Heart right ventricle (tissue), 16 donors: ENCODE measurements around the gene VCAN. TPM values are rescaled to one million over a fixed set of nuclear protein-coding genes. Genes with fewer than 3 reads are reported as not detected.

Experiments used
- ATAC-seq, 8 donors: fragments of 200-7000 bp; cut with Tn5 transposase; one replicate each; pipeline ENCODE4 v1.9.1; 2020; ENCODE audit warnings: mild to moderate bottlenecking in 8 of 8, moderate library complexity in 8 of 8, moderate number of reproducible peaks in 1 of 8
- DNase-seq, 2 donors: peaks; one replicate each; pipeline ENCODE4 v3.0.0-alpha.2; 2020
- H3K27ac ChIP-seq, 10 donors: fragments of 200-600 bp; sonication (generic) in 2 of 10; one replicate each; pipeline versions ENCODE4 v1.5.0 to v1.8.0; 2020 to 2022; ENCODE audit warnings: mild to moderate bottlenecking in 3 of 10
- H3K27me3 ChIP-seq, 7 donors: fragments of 200-600 bp; one replicate each; pipeline ENCODE4 v1.8.0; 2021 to 2022; ENCODE audit warnings: mild to moderate bottlenecking in 2 of 7
- H3K36me3 ChIP-seq, 9 donors: fragments of 200-600 bp; sonication (generic) in 1 of 9; one replicate each; pipeline versions ENCODE4 v1.5.0 to v1.8.0; 2020 to 2022; ENCODE audit warnings: mild to moderate bottlenecking in 2 of 9
- H3K4me1 ChIP-seq, 9 donors: fragments of 200-600 bp; sonication (generic) in 1 of 9; one replicate each; pipeline versions ENCODE4 v1.5.0 to v1.8.0; 2020 to 2022; ENCODE audit warnings: mild to moderate bottlenecking in 4 of 9
- H3K4me3 ChIP-seq, 10 donors: fragments of 200-600 bp; sonication (generic) in 2 of 10; one replicate each; pipeline versions ENCODE4 v1.5.0 to v1.8.0; 2020 to 2022; ENCODE audit warnings: mild to moderate bottlenecking in 7 of 10, moderate library complexity in 2 of 10
- H3K9me3 ChIP-seq, 11 donors: fragments of 200-600 bp in 10 of 11; sonication (generic) in 2 of 11; one replicate each; pipeline versions ENCODE4 v1.5.0 to v1.8.0; 2013 to 2022; ENCODE audit warnings: mild to moderate bottlenecking in 2 of 11, control low read depth in 1 of 11, moderate library complexity in 1 of 11
- WGBS, 2 donors: extraction: QIAGEN DNeasy Blood & Tissue Kit; methylation state at CpG; one replicate each; pipeline ENCODE4 v1.1.7; 2013; ENCODE audit warnings: inconsistent platforms in 1 of 2; 5-methylcytosine and 5-hydroxymethylcytosine counted together
- intact Hi-C, 10 donors: fragments of 100-400 bp; cut with DNase I; formaldehyde crosslinking; loops; one replicate each; pipeline versions ENCODE4 v1.11.1 to v1.14.2; 2022
- polyA plus RNA-seq, 2 donors: library from polyadenylated mRNA; stranded (reverse); fragments of 200-250 nt; gene quantifications; one replicate each; pipeline ENCODE4 v1.2.3, GENCODE V29; 2013
- total RNA-seq, 10 donors: library from RNA; stranded (reverse); fragmentation: NEBNext Ultra II Directional in 3 of 10; extraction: Animal tissue kit (Norgen Biotek cat#: 25700) in 3 of 10; gene quantifications; one replicate each; pipeline versions ENCODE4 v1.2.1 to v1.2.4, GENCODE V29; 2021 to 2023
- TF ChIP-seq, protein P1 (sequence below), 9 donors: fragments of 200-600 bp; sonication (generic) in 2 of 9; IDR thresholded peaks; one replicate each; pipeline versions ENCODE4 v1.5.0 to v1.8.0; 2021 to 2022; ENCODE audit warnings: antibody characterized with exemption in 9 of 9, mild to moderate bottlenecking in 5 of 9, moderate library complexity in 1 of 9
- donor health status: Arrhythmogenic right ventricular cardiomyopathy.
- donor health status: ischemic (EF 13 %, LVEDD 7.1; RV severe dilation, severe dysfunction).
- donor health status: healthy with polysubstance abuse.
- donor health status: DM: no; HTN: yes; CAD: no.
- donor health status: DM: no; HTN: no; CAD: no.
- donor health status: ischemic (EF 25% LVEDD 6.9; RV normal size, moderate dysfunction).
- donor health status: ischemic (EF 25% LVEDD 5.7; RV mildly dilated, moderate dysfunction).
- donor health status: healthy.
- donor health status: DM: yes; HTN: yes; CAD: no.
- donor health status: Ischemic cardiomyopathy.
- donor health status: ischemic (EF 35%, LVEDD 5.7; RV mildly dilated, moderate dysfunction).
- donor health status: nonischemic (EF 11% LVEDD 7.7; RV severe dilation, severe dysfunction).
- donor health status: DM: yes; HTN: yes; CAD: no.
- donor health status: PGD.
- donor health status: ischemic (EF 29% LVEDD 5.4; RV normal size, mild dysfunction).
- donor health status: nonischemic (EF 23%, LVEDD 6.1; RV moderate dilation, normal function).

The VCAN gene
- total and polyA plus RNA-seq, 12 donors = 10.6 to 93.7 (median 26.3) TPM

DNA sequence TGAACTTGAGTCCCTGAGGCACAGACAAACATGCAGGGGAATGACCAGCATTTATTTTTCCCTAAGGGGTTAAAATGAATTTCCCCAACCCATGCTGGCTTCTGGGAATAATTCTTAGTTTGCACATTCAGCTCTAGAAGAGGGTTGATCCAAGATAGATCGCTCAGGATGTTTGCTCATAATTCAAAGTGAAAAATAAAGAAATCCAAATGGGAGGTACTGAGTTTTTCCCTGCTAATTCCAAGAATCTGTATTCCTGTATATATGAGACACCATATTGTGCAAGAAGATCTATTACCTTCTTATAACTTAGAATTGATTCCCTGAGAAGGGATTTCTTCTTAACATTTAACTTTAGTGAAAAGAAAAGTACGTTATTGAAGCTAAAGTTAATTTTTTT, 96.2 kb downstream of the VCAN start:
- TF ChIP-seq, protein P1, sequence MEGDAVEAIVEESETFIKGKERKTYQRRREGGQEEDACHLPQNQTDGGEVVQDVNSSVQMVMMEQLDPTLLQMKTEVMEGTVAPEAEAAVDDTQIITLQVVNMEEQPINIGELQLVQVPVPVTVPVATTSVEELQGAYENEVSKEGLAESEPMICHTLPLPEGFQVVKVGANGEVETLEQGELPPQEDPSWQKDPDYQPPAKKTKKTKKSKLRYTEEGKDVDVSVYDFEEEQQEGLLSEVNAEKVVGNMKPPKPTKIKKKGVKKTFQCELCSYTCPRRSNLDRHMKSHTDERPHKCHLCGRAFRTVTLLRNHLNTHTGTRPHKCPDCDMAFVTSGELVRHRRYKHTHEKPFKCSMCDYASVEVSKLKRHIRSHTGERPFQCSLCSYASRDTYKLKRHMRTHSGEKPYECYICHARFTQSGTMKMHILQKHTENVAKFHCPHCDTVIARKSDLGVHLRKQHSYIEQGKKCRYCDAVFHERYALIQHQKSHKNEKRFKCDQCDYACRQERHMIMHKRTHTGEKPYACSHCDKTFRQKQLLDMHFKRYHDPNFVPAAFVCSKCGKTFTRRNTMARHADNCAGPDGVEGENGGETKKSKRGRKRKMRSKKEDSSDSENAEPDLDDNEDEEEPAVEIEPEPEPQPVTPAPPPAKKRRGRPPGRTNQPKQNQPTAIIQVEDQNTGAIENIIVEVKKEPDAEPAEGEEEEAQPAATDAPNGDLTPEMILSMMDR (IDR thresholded peaks at IDR 0.05) = no peak
- ATAC-seq (no peak), DNase-seq (no peak)
- no peaks in the 10 kb centered on the region for H3K27me3 ChIP-seq
- WGBS, 2 donors = 64 to 71% methylated on average over 2 of the region's 2 CpGs
- H3K36me3 ChIP-seq = peaks cover 0 to 67% (median 0%) of the 10 kb centered on the region in 9 donors
- no peaks in the 10 kb centered on the region for H3K9me3 ChIP-seq
- peak overlapping the region in 2 of 10 donors; percentile 27 to 45 for H3K27ac ChIP-seq
- no peak overlapping the region for H3K4me3 ChIP-seq
- H3K4me1 ChIP-seq = peaks cover 0 to 17% (median 5%) of the 10 kb centered on the region in 9 donors
- intact Hi-C loops = loop anchor here in 4 of 10 donors (5.0 to 10.0 kb wide), 5 partner anchors 93 to 1253 kb away; partner anchors contain the start of gene VCAN (in 1 of the 4)

DNA sequence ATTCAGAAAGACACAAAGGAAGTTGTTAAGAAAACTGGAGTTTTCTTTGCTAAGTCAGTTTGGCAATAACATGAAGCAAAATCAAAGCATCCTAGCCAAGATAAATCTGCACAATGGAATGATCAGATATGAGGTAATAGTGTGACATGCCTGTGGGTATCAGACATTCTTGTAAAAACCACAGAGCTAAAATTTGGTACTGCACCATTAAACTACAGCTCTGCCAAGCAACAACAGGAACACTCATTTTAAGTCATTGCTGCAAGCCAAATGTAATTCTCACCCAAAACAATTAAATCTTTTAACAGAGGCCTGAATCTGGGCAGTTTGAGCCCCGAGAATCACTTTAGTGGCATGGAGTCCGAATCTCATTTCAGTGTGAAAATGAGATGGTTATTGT, 96.6 kb downstream of the VCAN start:
- intact Hi-C loops = loop anchor here in 4 of 10 donors (5.0 to 10.0 kb wide), 5 partner anchors 93 to 1253 kb away; partner anchors contain the start of gene VCAN (in 1 of the 4)
- Histone ChIP-seq H3K4me1 (peaks cover 0 to 16% (median 5%) of the 10 kb centered on the region in 9 donors), H3K4me3 (no peak overlapping the region), H3K9me3 (no peaks in the 10 kb centered on the region), H3K27me3 (no peaks in the 10 kb centered on the region), H3K27ac (peak overlapping the region in 2 of 10 donors; percentile 27 to 45), H3K36me3 (peaks cover 0 to 67% (median 0%) of the 10 kb centered on the region in 9 donors)
- DNase-seq = no peak
- WGBS, 2 donors = 71 to 78% methylated on average over 2 of the region's 2 CpGs
- TF ChIP-seq, protein P1 (IDR thresholded peaks at IDR 0.05) = no peak
- peak in 1 of 8 donors; percentile 44 for ATAC-seq

DNA sequence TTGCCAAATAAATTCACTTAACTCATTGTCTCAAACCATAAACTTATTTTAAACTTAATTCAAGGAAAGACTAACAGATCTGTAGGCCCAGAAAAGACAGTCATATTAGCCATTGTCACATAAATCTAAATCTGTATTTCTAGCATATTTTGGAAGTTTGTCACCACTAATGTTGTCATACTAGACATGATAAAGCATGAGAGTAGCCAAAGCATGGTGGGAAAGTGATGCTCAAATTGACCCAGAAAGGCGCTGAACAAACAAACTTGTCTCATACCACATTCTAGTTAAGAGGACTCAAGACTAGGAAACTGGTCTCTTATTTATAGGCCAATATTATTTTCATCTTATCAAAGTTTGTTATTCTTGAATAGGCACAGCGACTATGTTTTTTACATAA, 99.4 kb downstream of the VCAN start:
- no peaks in the 10 kb centered on the region for H3K27me3 ChIP-seq
- H3K9me3 ChIP-seq = peaks cover 0 to 3% (median 0%) of the 10 kb centered on the region in 11 donors
- ATAC-seq (no peak), DNase-seq (no peak)
- intact Hi-C loops = no loop called here
- peaks cover 0 to 8% (median 0%) of the 10 kb centered on the region in 9 donors for H3K4me1 ChIP-seq
- H3K27ac ChIP-seq = no peak overlapping the region
- WGBS, 2 donors = 81 to 92% methylated on average over 2 of the region's 2 CpGs
- H3K36me3 ChIP-seq = peaks cover 0 to 75% (median 0%) of the 10 kb centered on the region in 9 donors
- no peak overlapping the region for H3K4me3 ChIP-seq
- TF ChIP-seq, protein P1 (IDR thresholded peaks at IDR 0.05) = no peak

DNA sequence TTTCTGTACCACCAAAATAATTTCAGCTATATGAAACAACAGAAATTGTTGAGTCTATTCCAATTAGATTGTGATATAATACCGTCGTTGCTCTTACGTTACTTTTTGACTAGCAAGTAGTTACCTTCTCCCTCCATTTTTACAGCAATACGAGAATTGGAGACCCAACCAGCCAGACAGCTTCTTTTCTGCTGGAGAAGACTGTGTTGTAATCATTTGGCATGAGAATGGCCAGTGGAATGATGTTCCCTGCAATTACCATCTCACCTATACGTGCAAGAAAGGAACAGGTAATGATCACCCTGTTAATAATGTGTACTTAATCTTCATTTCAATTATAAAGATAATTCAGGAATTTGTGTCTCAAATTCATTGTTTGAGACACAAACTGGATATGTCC, 100.7 kb downstream of the VCAN start:
- Histone ChIP-seq H3K27me3 (no peaks in the 10 kb centered on the region), H3K4me1 (peaks cover 0 to 6% (median 0%) of the 10 kb centered on the region in 9 donors), H3K4me3 (no peak overlapping the region), H3K9me3 (peaks cover 0 to 15% (median 4%) of the 10 kb centered on the region in 11 donors), H3K27ac (no peak overlapping the region), H3K36me3 (peaks cover 0 to 86% (median 0%) of the 10 kb centered on the region in 9 donors)
- no peak for ATAC-seq
- DNase-seq = no peak
- WGBS, 2 donors = 84 to 85% methylated on average over 5 of the region's 5 CpGs
- intact Hi-C loops = no loop called here
- TF ChIP-seq, protein P1 (IDR thresholded peaks at IDR 0.05) = no peak
